Measurements from ENCODE around the gene TMEM119. TPM values are rescaled to one million over a fixed set of nuclear protein-coding genes. Genes with fewer than 3 reads are reported as not detected.
"Not testable (repeated sequence)": the region's sequence is repeated elsewhere in the genome, so short reads cannot be mapped to it uniquely, and the experiment has no call there.

TMEM119 gene
- total RNA-seq, 1 donor from 2014 or later, result 34.6 TPM

DNA sequence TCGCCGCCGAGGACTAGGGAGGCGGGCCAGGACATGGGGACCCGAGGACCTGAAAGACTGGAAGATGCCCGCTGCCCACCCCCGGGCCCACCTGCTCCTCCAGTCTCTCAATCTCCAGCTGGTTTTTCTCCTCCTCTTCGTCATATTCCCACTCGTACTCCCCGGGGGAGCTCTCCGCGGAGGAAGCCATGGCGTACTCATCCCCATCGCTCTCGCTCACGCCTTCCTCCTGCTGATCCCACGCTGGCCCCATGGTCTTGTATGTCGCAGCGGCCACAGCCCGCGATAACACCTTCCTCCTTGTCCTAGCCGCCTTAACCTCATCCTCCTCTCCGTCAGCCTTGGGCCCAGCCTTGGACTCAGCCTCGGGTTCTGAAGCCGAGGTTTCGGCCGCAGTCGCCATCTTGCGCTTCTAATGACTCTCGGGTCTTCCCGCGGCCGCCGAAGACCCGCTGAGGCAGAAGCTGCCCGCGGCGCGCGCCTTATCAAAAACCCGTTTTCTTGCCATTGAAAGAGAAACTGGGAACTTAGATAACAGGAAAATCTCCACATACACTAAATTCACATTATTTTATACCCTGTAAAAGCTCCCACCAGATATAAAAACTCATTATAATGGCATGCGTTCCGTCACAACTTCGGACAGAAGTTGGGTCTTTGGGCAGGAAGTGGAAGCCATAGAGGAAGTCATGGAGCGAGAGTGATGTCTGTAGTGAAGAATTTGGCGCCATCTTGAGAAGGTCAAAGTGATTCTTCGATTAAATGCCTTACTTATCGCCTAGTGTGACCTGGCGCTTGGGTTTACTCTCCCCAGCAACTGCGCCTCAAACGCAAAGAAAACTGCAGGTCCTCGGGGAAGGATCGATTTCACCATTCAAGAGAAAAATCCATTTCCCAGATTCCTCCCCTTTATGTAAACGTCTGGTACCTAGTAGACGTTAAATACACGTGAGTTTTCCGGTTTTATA, 36.8 kb downstream of the TMEM119 start, which contains the start of gene SART3:
TSS of gene SART3 (minus strand) at position 422 of the 968 bp plus-strand sequence. CDS start at position 403, 19 bp downstream.
- intact Hi-C loops (cut with DNase I), result loop anchor here (5.0 to 10.0 kb wide), 3 partner anchors 241 to 536 kb away; partner anchors contain the start of genes SSH1 and UNG
- TF ChIP-seq POLR2AphosphoS5 (IDR thresholded peaks at IDR 0.05; ENCODE audit: insufficient read depth in 1 of 2, low read depth in 1 of 2), result peak; percentile 94 to 100
- TF ChIP-seq CTCF (IDR thresholded peaks at IDR 0.05), result no peak
- TF ChIP-seq POLR2A (IDR thresholded peaks at IDR 0.05), result peak in 1 of 2 donors; percentile 43
- H3K27ac ChIP-seq, result peak within 1 kb of the TSS; percentile 94
- H3K4me3 ChIP-seq, result peak within 1 kb of the TSS; percentile 64 to 94
- peaks cover 0 to 24% of the 10 kb centered on the region in 2 donors for H3K36me3 ChIP-seq
- peaks cover 80% of the 10 kb centered on the region for H3K4me1 ChIP-seq
- no peaks in the 10 kb centered on the region for H3K9me3 ChIP-seq
- DNase-seq (ENCODE audit: extremely low spot score in 2 of 2), result no peak
- no peaks in the 10 kb centered on the region for H3K27me3 ChIP-seq

- Histone ChIP-seq H3K4me1 (peaks cover 80% of the 10 kb centered on the region), H3K4me3 (peak overlapping the region; percentile 64 to 94), H3K27ac (peak overlapping the region; percentile 94), H3K36me3 (peaks cover 0 to 17% of the 10 kb centered on the region in 2 donors), H3K27me3 (no peaks in the 10 kb centered on the region), H3K9me3 (no peaks in the 10 kb centered on the region)
- no peak for TF ChIP-seq POLR2AphosphoS5 (IDR thresholded peaks at IDR 0.05; ENCODE audit: insufficient read depth in 1 of 2, low read depth in 1 of 2)
- TF ChIP-seq CTCF (IDR thresholded peaks at IDR 0.05), result no peak
- TF ChIP-seq POLR2A (IDR thresholded peaks at IDR 0.05), result no peak
- DNase-seq (ENCODE audit: extremely low spot score in 2 of 2), result no peak
- intact Hi-C loops (cut with DNase I), result loop anchor here (5.0 to 10.0 kb wide), 3 partner anchors 242 to 537 kb away; partner anchors contain the start of genes SSH1 and UNG
Measured at GRCh38 chr12:108560321-108560721, 37.6 kb downstream of the TMEM119 start.

DNA sequence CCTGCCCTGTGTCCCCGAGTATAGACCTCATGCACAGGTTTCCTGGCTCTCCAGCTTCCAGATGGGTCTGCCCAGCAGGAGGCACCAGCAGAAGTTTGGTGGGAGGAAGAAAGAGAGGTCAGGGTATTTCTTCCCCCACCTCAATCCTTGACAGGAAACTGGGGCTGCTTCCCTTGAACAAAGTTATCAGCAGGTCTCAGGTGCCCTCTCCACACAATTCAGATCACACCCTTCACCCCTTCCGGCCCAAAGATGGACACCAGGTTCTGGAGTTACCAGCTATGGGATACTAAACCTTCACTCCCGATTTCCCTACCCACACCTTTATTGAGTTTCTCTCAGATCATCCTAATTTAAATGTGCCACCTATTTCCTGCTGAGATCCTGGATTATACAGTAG, 38.1 kb downstream of the TMEM119 start:
- Histone ChIP-seq H3K27me3 (no peaks in the 10 kb centered on the region), H3K4me1 (peaks cover 82% of the 10 kb centered on the region), H3K9me3 (no peaks in the 10 kb centered on the region), H3K36me3 (peaks cover 0 to 11% of the 10 kb centered on the region in 2 donors), H3K27ac (no peak overlapping the region), H3K4me3 (peak overlapping the region; percentile 64 to 94)
- intact Hi-C loops (cut with DNase I), result loop anchor here (5.0 to 10.0 kb wide), 3 partner anchors 243 to 538 kb away; partner anchors contain the start of genes SSH1 and UNG
- DNase-seq (ENCODE audit: extremely low spot score in 2 of 2), result no peak
- TF ChIP-seq CTCF (IDR thresholded peaks at IDR 0.05) (no peak), POLR2A (IDR thresholded peaks at IDR 0.05) (no peak), POLR2AphosphoS5 (IDR thresholded peaks at IDR 0.05; ENCODE audit: insufficient read depth in 1 of 2, low read depth in 1 of 2) (no peak)

DNA sequence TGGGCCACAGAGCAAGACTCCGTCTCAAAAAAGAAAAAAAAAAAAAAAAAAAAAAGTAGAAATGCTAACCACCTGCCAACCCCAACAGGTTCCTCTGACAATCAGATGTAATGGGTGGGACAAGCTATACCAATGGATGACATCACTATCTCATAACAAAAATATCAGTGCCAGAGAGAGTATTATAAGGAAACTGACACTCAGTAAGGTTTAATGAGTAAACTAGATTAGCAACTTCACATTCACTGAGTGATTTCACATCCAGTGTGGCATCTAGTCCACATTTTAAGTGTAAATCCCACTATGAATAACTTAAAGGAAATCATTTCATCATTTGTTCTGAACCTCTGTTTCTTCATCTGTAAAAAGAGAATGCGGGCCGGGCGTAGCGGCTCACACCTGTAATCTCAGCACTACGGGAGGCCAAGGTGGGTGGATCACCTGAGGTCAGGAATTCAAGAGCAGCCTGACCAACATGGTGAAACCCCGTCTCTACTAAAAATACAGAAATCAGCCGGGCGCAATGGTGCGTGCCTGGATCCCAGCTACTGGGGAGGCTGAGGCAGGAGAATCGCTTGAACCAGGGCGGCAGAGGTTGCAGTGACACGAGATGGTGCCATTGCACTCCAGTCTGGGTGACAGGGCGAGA, 38.8 kb downstream of the TMEM119 start:
- Histone ChIP-seq H3K36me3 (peaks cover 0 to 5% of the 10 kb centered on the region in 2 donors), H3K9me3 (no peaks in the 10 kb centered on the region), H3K4me1 (peaks cover 79% of the 10 kb centered on the region), H3K4me3 (no peak overlapping the region), H3K27me3 (no peaks in the 10 kb centered on the region), H3K27ac (no peak overlapping the region)
- no peak for DNase-seq (ENCODE audit: extremely low spot score in 2 of 2)
- no peak for TF ChIP-seq POLR2A (IDR thresholded peaks at IDR 0.05)
- intact Hi-C loops (cut with DNase I), result no loop called here

DNA sequence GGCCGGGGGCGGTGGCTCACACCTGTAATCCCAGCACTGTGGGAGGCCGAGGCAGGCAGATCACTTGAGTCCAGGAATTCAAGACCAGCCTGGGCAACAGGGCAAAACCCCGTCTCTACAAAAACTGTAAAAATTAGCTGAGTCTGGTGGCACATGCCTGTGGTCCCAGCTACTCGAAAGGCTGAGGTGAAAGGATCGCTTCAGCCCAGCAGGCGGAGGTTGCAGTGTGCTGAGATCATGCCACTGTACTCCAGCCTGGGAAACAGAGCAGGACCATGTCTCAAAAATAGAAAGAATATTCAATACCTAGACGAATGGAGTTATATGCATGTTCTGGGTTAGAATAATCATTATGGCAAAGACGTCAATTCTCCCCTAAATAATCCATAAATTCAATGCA, 42.5 kb downstream of the TMEM119 start:
- H3K36me3 ChIP-seq; H3K4me3 ChIP-seq; H3K9me3 ChIP-seq; DNase-seq (ENCODE audit: extremely low spot score in 2 of 2); H3K27me3 ChIP-seq; H3K27ac ChIP-seq; intact Hi-C loops (cut with DNase I): not testable (repeated sequence)
- peaks cover 86% of the 10 kb centered on the region for H3K4me1 ChIP-seq
